ENCODE measurements around the gene PTPN1.

PTPN1 gene

GRCh38 chr20:50475681-50476292, 34.4 kb upstream of the PTPN1 start:
- Histone ChIP-seq H3K4me1 (ENCODE audit: control insufficient read depth in 1 of 2, insufficient read depth in 1 of 2, low read depth in 1 of 2, low read length in 1 of 2) (peaks cover 6 to 7% of the 10 kb centered on the region in 2 experiments), H3K27me3 (no peaks in the 10 kb centered on the region), H3K4me3 (ENCODE audit: low read depth in 1 of 2, low read length in 1 of 2) (no peak overlapping the region), H3K27ac (no peak overlapping the region), H3K9me3 (no peaks in the 10 kb centered on the region), H3K36me3 (no peaks in the 10 kb centered on the region)
- no peak for TF ChIP-seq CTCF (IDR thresholded peaks at IDR 0.05)

GRCh38 chr20:50477239-50477872, 32.8 kb upstream of the PTPN1 start:
- H3K4me1 ChIP-seq (ENCODE audit: control insufficient read depth in 1 of 2, insufficient read depth in 1 of 2, low read depth in 1 of 2, low read length in 1 of 2), result peaks cover 6 to 7% of the 10 kb centered on the region in 2 experiments
- no peak for TF ChIP-seq CTCF (IDR thresholded peaks at IDR 0.05)
- no peaks in the 10 kb centered on the region for H3K27me3 ChIP-seq

GRCh38 chr20:50478162-50478990, 31.8 kb upstream of the PTPN1 start:
- Histone ChIP-seq H3K27ac (no peak overlapping the region), H3K4me3 (ENCODE audit: low read depth in 1 of 2, low read length in 1 of 2) (no peak overlapping the region), H3K4me1 (ENCODE audit: control insufficient read depth in 1 of 2, insufficient read depth in 1 of 2, low read depth in 1 of 2, low read length in 1 of 2) (peaks cover 10 to 12% of the 10 kb centered on the region in 2 experiments), H3K9me3 (no peaks in the 10 kb centered on the region), H3K27me3 (no peaks in the 10 kb centered on the region), H3K36me3 (no peaks in the 10 kb centered on the region)
- peak; percentile 78 for TF ChIP-seq CTCF (IDR thresholded peaks at IDR 0.05)

More at GRCh38 chr20:50477239-50477872, 32.8 kb upstream of the PTPN1 start:
- Histone ChIP-seq H3K27ac (no peak overlapping the region), H3K4me3 (ENCODE audit: low read depth in 1 of 2, low read length in 1 of 2) (no peak overlapping the region), H3K9me3 (no peaks in the 10 kb centered on the region), H3K36me3 (no peaks in the 10 kb centered on the region)

GRCh38 chr20:50481741-50482140, 28.4 kb upstream of the PTPN1 start:
- Histone ChIP-seq H3K36me3 (no peaks in the 10 kb centered on the region), H3K27me3 (no peaks in the 10 kb centered on the region), H3K27ac (no peak overlapping the region), H3K4me3 (ENCODE audit: low read depth in 1 of 2, low read length in 1 of 2) (no peak overlapping the region), H3K9me3 (no peaks in the 10 kb centered on the region), H3K4me1 (ENCODE audit: control insufficient read depth in 1 of 2, insufficient read depth in 1 of 2, low read depth in 1 of 2, low read length in 1 of 2) (peaks cover 28% of the 10 kb centered on the region in 2 experiments)
- no peak for TF ChIP-seq CTCF (IDR thresholded peaks at IDR 0.05)

- no peaks in the 10 kb centered on the region for H3K36me3 ChIP-seq
- H3K4me1 ChIP-seq (ENCODE audit: control insufficient read depth in 1 of 2, insufficient read depth in 1 of 2, low read depth in 1 of 2, low read length in 1 of 2), result peaks cover 28% of the 10 kb centered on the region in 2 experiments
- H3K27ac ChIP-seq, result no peak overlapping the region
- no peak overlapping the region for H3K4me3 ChIP-seq (ENCODE audit: low read depth in 1 of 2, low read length in 1 of 2)
- TF ChIP-seq CTCF (IDR thresholded peaks at IDR 0.05), result no peak
- no peaks in the 10 kb centered on the region for H3K27me3 ChIP-seq
- no peaks in the 10 kb centered on the region for H3K9me3 ChIP-seq
These were observed 27.7 kb upstream of the PTPN1 start for GRCh38 chr20:50482396-50482981.

All from neutrophil (primary cell).